ENCODE measurements around the gene STARD13.

STARD13 gene

GRCh38 chr13:33083054-33083453 lies 202.5 kb downstream of the STARD13 start:
- DNase-seq (ENCODE audit: low read depth in 2 of 2), result no peak

DNA sequence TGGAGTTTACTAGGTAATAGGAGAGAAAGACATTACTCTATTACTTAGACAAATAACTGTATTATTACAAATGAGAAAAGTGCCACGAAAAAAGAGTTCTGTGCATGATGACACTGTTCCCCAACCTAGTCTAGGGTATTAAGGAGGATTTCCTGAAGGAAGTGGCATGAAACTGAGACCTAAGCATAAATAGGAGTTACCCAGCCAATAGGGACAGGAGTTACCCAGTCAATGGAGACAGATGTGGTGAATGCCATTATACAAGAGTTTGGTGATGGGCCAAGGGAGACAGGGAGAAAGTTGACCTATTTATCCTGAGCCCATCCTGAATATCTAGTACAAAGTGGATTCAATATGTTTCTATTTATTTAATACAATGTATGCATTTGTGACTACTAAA lies 203.9 kb downstream of the STARD13 start:
- no peak for DNase-seq (ENCODE audit: low read depth in 2 of 2)

GRCh38 chr13:33080972-33081590 lies 204.5 kb downstream of the STARD13 start:
- no peak for DNase-seq (ENCODE audit: low read depth in 2 of 2)

GRCh38 chr13:33079960-33080359 lies 205.6 kb downstream of the STARD13 start:
- DNase-seq (ENCODE audit: low read depth in 2 of 2), result no peak

DNA sequence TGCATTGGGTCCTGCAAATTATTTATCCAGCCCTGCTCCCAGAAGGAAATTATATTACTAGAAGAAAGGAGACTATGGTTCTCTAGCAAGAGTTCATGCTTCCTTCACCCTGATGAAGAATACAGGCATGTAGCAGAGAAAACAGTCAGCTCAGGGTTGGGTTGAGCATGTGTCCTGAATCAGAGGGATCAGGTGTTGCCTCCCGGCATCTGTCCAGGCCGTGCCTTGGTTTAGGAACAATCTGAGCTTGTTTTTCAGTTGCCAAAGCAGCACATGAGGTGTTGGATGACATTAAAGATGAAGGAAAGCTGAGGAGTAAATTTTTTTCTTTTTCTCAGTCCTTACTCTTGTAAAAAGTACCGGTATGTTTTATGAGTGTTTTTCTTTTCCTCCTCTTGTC lies 207.3 kb downstream of the STARD13 start:
- no peak for DNase-seq (ENCODE audit: low read depth in 2 of 2)

DNA sequence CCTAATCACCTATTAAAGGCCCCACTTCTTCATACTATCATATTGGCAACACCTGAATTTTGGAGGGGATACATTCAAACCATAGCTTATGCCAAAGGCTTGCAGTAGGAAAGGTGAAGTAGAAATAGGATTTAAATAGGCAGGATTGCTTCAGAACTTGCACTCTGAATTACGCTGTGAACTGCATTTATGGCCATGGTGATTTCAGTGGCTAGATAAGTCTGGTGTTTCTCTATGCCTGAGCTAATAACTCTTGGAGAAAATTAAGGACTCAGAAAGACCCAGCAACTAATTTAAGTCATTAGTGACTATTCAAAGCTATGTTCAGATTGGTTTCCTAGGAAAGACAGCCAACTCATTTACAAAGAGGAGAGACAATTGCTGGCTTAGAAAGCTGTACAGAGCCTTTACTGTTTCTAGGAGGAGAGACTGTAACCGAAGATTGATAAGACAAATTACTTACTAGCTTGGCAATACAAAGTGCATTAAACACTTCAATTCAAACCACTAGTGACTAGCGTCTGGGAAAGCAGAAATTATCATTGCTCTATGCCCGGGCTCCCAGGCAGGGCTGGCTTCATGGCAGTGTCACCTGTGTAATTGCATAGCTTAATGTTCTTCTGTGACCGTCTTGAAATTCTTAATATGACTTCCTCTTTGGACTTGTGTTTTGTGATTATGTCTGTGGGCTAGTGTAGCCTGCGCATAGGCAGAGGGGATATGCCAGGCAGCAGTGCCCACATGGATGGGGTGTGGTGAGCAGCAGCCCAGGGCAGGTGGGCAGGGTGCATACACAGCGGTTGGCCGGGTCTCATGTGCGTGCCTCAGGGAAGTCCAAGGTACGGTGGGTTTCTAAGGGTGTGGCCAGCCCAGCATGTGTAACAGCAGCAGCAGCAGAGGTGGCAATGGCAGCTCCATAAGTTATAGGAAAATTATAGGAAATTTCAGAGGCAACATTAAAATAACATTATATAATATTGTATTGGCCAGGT lies 209.3 kb downstream of the STARD13 start:
- DNase-seq (ENCODE audit: low read depth in 2 of 2), result no peak

- no peak for DNase-seq (ENCODE audit: low read depth in 2 of 2)
These were observed 212.2 kb downstream of the STARD13 start for GRCh38 chr13:33073338-33073737.

- DNase-seq (ENCODE audit: low read depth in 2 of 2), result no peak
These were observed 212.8 kb downstream of the STARD13 start for GRCh38 chr13:33072759-33073158.

GRCh38 chr13:33072282-33072681 lies 213.3 kb downstream of the STARD13 start:
- no peak for DNase-seq (ENCODE audit: low read depth in 2 of 2)

- DNase-seq (ENCODE audit: low read depth in 2 of 2), result no peak
These were observed 214.8 kb downstream of the STARD13 start for GRCh38 chr13:33070713-33071112.

DNA sequence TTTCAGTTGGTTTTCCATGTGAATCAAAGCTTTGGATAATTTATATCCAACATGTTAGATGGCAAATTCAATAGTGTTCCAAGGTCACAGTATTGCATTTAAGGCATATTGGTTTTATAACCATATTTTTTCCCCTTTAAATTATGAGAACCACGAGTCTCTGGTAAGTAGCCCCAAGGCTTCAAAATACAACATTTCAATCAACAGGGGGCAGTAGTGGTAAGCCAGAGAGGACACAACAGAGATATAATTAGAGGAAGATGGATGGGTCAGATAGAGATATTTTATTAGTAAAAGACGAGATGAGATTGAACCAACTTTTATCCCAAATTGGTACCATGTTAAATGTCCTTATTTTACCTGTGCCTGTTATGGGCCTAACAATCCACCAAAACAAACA lies 216.2 kb downstream of the STARD13 start:
- no peak for DNase-seq (ENCODE audit: low read depth in 2 of 2)

DNA sequence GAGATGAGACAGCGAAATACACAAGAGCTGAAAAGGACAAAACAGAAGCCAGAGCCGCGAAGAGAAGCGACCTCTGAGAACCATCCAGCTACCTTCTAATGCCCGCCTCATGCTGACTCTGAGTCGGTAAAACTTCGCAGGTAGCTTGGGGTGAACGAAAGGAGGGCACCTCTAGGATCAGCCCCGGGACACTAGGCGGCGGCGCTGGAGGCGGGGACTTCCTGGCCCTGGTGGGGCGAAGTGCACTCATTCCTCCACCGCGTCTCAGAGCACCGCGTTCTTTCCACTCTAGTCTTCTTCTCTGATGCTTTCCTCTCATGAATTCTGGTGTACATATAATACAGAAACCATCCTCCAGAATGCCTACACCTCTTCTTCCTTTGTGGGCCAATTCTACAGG lies 219.2 kb downstream of the STARD13 start:
- DNase-seq (ENCODE audit: low read depth in 2 of 2), result no peak

GRCh38 chr13:33060815-33061214 lies 224.7 kb downstream of the STARD13 start:
- DNase-seq (ENCODE audit: low read depth in 2 of 2), result no peak

GRCh38 chr13:33058776-33059327 lies 226.7 kb downstream of the STARD13 start:
- DNase-seq (ENCODE audit: low read depth in 2 of 2), result no peak

GRCh38 chr13:33057019-33057780 lies 228.4 kb downstream of the STARD13 start:
- DNase-seq (ENCODE audit: low read depth in 2 of 2), result no peak

DNA sequence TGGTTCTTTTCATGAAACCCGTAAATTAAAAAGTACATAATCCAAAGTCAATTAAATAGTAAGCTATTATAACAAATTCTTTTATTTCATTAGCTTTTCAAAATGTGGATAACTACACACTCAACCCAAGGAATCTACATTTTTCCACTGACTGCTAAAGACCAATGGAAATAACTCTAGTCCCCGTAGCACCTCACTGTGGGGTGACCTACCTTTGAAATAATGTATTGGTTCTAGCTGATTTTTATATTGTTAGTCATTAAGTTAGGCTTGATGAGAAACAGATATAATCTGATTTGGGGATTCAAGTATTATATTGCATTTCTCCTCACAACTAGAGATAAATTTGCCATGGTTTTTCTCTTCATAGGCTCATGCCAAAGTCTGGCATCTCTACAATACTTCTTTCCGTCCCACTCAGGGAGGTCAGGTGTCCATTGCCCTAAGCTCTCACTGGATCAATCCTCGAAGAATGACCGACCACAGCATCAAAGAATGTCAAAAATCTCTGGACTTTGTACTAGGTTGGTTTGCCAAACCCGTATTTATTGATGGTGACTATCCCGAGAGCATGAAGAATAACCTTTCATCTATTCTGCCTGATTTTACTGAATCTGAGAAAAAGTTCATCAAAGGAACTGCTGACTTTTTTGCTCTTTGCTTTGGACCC lies 232.0 kb downstream of the STARD13 start:
- DNase-seq (ENCODE audit: low read depth in 2 of 2), result no peak

All from stimulated activated CD8-positive, alpha-beta memory T cell treated with anti-CD3 and anti-CD28 coated beads, Interleukin-7, amount 100 ng/mL, for 1 hour (primary cell).